ENCODE results near the gene BRD7.
A peak's percentile ranks its signal among the peaks of the same experiment; 100 is the strongest.

BRD7 gene

GRCh38 chr16:50303041-50303604 lies 65.7 kb downstream of the BRD7 start:
- DNase-seq, result no peak

DNA sequence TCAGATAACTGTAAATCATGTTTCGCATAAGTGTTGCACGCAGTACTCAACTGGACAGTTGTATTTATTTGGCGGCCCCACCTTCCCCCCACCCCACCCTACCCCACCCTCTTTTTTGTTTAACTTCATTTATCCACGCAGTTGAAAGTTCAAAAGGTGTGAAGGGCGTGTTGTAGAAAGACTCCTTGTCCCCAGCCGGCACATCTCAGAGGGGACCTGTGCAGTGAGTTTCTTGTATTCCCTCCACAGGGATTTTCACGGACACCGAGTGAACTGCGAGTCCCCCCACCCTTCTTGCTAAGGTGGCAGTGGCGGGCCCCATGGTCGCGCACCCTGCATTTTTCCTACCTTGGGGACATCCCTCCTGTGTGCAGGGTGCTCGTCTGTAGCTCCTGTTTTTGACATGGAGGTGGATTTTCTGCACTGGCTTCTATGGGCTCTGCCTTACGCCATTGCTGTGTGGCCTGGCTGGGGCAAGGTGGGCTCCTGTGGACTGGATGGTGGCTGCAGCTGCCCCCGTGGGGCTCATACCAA lies 66.2 kb downstream of the BRD7 start:
- DNase-seq, result no peak

DNA sequence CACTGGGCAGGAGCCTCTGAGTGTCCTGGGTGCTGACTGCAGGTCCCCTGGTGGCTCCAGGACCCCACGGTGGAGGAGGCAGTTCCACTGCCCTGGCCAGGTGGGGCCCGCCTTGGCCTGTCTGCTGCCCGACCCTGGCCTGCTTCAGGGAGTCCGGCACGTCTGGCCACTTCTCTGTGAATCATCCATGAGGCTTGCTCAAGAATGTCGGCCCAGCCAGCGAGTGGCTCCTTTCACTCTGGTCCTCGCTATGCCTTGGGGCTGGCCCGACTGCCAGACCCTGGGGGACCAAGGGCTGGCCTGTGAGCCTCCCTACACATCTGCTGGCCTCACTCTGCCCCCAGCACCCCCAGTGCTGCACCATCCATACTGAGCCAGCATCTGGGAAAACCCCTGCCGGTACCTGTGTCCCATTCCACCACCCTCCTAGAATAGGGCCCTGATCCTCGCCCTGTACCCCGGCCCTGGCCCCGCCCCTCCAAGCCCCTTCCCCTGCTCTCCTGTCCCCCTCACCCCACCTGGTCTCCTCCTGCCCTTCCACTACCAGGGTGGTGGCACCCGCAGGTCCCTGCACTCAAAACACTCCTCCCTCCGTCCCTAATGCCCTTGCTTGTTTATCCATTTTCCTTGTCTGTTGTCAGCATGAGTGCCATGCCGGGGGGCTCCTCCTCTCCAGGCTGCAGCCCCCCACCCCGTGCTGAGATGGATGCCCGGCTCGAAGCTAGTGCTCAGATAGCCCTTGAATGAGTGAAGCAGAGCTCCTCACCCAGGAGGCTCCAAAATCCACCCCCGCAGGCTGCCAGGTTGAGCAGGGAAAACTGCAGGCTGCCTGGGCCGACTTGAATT lies 66.9 kb downstream of the BRD7 start:
- DNase-seq, result peak; percentile 27

DNA sequence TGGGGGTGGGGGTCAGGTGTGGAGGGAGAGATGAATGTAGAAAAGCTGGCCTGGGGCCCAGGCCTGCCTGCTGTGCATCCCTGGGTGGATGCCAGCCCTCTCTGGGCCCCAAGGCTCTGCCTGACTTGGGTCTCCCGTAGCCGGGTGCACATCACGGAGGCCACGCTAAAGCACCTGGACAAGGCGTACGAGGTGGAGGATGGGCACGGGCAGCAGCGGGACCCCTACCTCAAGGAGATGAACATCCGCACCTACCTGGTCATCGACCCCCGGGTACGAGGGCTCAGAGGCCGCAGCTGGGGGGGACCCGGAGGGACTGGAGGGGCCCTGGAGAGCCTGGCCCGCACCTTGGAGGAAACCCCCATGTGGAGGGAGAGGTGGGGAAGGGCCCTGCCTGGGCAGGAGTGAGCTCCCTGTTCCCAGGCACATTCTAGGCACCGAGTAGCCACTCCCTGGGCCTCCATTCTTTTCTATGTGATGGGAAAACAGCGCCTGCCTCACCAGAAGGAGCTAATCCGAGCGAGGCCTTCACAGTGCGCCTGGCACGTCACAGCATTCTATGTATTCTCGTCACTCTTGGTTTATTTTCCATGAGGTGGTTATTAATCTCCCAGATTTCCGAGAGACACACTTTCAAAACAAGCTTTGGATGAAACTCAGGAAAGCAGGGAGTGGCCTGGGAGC lies 67.7 kb downstream of the BRD7 start:
- no peak for DNase-seq

DNA sequence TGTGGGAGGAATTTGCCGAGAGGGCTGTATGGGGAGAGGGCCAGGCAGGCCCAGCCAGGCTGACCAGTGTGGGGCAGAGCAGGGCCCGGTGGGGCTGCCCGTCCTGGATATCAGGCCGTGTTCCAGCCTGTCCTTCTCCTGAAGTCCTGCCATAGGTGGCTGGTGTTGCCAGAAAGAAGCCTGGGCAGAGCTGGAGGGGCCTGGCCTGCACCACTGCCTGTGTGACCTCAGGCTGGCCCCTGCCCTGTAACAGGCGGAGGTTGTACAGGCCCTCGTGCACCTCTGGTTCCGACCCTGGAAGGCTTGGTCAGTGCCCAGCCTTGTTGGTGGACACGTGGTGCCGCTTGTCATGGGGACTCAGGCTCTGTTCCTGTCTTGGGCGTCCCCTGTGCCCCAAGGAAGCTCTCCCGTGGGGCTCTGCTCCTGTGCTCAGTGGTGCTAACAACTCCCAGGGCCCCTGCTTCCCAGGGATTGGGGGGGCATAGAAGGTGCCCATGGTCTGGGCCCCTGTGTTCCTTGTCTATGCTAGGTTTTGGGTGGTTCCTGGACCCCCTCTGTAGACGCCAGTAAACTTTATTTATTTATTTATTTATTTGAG lies 69.2 kb downstream of the BRD7 start:
- DNase-seq, result no peak

DNA sequence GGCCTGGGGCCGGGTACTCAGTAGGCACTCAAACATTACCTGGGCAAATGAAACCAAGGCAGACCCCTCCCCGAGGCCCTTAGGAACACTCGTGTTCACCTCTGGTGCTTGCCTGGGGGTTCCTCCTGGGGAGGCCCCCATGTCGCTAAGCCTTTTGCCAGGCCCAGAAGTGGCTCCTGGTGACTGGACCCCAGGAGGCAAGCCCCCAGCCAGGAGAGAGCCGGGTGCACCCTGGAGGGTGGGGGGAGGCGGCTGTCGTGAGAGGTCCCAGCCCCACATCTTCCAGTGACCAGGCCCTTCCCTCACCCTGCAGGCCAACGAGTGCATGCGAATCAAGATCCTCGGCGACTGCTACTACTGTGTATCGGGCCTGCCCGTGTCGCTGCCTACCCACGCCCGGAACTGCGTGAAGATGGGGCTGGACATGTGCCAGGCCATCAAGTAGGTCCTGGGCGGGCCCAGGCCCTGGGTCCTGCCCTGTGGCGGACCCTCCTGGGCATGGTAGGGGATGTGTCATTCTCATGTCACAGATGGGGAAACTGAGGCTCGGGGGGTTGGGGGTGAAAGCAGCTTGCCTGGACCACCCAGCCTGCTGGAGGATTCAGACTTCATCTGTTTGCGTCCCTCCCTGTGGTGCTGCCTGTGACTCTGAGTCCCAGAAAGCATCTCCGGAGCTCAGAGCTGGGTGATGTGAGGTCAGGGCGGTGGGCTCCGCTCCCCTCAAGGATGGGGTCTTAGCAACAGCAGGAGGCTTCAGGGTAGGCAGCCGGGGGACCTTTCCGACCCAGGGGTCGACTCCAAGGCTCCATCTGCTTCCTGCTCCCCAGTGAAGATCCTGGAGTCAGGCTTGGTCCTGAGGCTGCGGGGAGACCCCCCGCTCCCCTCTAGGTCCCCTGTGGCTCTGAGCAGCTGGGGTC lies 69.9 kb downstream of the BRD7 start:
- no peak for DNase-seq

GRCh38 chr16:50298075-50298460 lies 70.7 kb downstream of the BRD7 start:
- no peak for DNase-seq

DNA sequence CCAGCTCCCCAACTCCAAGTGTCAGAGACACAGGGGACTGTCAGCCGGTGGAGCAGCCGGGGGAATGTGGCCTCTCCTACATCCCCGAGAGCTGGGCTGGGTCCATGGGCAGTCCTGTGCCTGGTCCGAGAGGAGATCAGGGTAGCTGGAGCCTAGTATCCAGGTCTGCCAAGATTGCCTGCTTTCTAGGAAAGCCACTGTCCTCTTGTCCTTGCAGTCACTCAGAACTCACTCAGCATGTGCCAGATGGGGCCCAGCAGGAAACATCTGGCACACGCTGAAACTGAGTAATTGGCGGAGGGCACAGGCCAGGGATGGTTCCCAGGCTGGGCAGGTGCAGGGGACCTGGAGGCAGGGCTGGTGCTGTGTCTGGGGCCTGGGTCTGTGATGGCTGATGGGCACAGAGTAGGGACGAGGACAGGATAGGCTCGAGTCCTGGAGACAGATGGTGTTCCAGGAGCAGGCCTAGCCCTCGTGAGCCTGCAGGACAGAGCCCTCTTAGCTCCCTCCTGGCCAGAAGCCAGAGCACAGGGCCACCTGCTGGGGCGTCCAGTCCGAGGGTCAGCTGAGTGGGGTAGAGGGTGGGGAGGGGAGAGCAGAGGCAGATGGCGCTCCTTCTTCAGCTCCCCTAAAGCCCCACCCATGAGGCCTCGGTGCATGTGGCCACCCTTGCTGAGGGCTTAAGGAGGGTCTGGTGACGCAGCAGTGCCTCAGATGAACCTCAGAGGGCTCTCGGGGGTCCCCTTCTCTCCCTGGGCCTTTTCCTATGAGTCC lies 71.3 kb downstream of the BRD7 start:
- DNase-seq, result no peak

DNA sequence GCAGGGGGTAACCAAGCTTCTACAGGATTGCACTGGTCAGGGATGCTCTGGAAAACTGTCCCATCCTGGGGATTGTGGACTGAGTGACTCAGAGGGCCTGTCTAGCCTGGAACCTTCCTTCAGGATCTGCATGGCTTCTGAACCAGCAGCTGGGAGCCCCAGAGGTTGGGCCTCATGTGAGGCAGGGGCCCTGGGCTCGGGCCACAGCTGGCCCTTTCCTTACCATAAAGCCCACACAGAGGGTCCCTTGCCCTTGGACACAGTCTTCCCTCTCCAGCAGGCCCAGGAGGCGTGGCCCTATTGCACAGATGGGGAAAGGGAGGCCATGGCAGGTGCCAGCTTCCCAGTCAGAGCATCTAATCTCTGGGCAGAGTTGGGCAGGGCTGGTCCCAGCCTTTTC lies 72.0 kb downstream of the BRD7 start:
- no peak for DNase-seq

DNA sequence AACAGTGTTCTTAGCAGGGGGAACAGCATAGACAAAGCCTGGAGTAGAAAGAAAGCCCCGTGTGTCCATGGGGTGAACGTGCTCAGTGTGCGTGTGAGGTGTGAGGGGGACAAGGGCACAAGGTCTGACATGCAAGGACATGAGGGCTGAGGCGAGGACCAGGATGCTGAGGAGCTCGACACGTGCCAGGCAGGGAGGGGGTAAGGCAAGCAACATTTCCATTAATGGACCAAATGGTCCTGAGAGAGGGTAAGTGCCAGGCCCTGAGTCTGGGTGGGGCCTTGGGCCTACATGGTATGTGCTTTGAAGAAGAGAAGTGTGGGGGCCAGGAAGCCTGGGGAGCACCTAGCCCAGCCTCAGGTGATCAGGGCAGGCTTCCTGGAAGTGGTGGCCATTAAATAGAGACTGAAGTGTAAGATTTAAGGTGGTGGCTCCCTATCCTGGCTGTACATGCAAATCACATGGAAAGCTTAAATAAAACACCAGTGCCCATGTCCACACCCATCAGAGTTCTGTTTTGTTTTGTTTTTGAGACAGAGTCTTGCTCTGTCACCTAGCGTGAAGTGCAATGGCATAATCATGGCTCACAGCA lies 73.2 kb downstream of the BRD7 start:
- no peak for DNase-seq

DNA sequence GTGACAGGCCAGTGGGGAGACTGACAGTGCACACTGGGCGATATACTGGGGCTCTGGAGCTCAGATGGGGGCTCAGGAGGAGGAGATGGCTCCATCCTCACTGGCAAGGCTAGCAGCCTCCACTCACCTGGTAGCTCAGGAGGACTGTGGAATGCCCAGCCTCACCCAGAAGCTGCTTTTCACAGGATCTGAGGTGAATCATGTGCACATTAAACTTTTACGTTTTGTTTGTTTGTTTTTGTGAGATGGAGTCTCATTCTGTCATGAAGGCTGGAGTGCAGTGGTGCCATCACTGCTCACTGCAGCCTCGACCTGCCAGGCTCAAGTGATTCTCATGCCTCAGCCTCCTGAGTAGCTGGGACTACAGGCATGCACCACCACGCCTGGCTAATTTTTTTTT lies 73.8 kb downstream of the BRD7 start:
- DNase-seq, result no peak

- no peak for DNase-seq
Measured at GRCh38 chr16:50293994-50294855, 74.6 kb downstream of the BRD7 start.

DNA sequence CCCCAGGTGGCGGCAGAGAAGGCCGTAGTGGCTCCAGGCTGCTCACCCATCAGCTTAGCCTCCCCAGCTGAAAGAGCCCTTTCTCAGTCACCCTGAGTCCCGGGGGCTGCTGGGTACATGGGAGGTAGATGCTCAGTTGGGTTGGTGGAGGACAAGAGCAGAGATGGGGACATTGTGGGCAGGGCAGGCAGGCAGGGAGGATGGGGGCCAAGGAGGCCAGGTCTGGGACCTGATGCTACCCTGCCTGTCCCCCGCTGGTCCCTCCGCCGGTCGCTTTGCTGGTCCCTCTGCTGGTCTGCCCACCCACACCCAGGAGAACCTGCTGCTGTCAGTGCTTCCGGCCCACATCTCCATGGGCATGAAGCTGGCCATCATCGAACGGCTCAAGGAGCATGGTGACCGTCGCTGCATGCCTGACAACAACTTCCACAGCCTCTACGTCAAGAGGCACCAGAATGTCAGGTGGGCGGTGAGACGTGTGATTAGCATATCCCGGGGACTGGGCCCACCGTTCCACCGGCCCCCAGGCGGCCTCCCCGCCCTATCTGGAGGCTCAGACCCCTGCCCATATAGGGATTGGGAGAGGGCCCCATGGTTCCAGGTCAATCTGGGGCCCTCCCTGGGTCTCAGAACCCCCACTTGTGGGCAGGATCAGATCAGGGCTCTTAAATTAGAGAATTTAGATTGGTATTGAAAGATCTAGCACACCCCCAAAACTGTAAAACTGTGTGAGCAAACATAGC lies 75.6 kb downstream of the BRD7 start:
- no peak for DNase-seq

DNA sequence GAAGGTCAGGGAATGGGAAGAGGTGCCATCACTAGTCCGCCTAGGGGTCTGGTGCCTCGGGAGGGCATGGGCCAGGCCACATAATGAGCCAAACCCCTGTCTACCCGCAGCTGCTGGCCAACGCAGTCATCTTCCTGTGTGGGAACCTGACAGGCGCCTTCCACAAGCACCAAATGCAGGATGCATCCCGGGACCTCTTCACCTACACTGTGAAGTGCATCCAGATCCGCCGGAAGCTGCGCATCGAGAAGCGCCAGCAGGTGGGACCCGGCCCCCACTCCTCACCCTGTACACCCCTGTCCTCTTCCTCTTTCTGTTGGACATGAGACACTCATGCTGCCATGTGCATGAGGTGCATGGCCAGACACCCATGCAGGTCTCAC lies 76.2 kb downstream of the BRD7 start:
- DNase-seq, result no peak

DNA sequence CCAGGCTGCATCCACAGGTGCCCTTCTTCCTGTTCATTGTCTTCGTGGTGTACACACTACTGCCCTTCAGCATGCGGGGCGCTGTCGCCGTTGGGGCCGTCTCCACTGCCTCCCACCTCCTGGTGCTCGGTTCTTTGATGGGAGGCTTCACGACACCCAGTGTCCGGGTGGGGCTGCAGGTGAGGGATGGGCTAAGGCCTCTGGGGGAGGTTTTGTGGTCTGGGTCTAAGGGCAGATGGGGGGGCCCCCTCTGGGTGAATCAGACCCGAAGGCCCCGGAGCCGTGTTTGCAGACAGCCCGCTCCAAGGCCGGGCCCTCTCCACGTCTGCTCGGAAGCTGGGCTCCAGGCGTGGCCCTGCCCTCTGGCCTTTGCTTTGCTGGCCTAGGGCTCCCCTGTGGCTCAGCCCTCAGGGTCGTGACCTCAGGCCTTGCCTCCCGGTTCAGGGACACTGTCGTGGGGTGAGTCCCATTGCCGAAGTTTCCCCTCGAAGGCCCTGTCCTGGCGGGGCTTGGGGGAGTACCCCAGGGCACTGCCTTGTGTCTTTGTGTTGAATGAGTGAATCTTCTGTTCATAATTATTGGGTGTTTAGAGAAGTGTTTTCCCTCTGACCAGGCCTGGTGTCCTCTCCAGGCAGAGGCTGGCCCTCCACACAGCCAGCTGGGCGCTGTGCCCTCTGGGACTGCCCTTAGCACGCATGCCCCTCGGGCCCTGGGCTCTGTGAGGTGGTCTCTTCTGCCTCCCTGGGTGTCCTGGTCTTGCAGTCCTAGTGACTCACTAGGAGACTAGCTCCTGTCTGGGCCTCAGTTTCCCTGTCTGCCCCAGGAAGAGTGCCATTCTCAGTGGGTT lies 76.8 kb downstream of the BRD7 start:
- no peak for DNase-seq

GRCh38 chr16:50290856-50291255 lies 77.9 kb downstream of the BRD7 start:
- DNase-seq, result no peak

GRCh38 chr16:50289950-50290764 lies 78.6 kb downstream of the BRD7 start:
- DNase-seq, result no peak

- DNase-seq, result no peak
Measured at GRCh38 chr16:50288920-50289319, 79.9 kb downstream of the BRD7 start.
